ENCODE measurements around the gene TAT.
A peak's percentile ranks its signal among the peaks of the same experiment; 100 is the strongest.
"Not testable (repeated sequence)": the region's sequence is repeated elsewhere in the genome, so short reads cannot be mapped to it uniquely, and the experiment has no call there.

The TAT gene

GRCh38 chr16:71576971-71577370 is at the start of gene TAT:
Gene TAT, minus strand, starts transcription at chr16:71577092. Its CDS starts 677 bp downstream, at chr16:71576415.
- DNase-seq = no peak

GRCh38 chr16:71626018-71626857 is 49.3 kb upstream of the TAT start, which contains the start of gene MARVELD3:
Gene MARVELD3, plus strand, starts transcription at chr16:71626184. Its CDS starts 46 bp downstream, at chr16:71626230.
- peak; percentile 47 for DNase-seq

- DNase-seq = no peak
Measured at GRCh38 chr16:71625113-71625850, 48.4 kb upstream of the TAT start.

- DNase-seq = no peak
Measured at GRCh38 chr16:71623597-71623996, 46.7 kb upstream of the TAT start.

- no peak for DNase-seq
Measured at GRCh38 chr16:71622088-71622487, 45.2 kb upstream of the TAT start.

- DNase-seq = no peak
Measured at GRCh38 chr16:71618429-71618828, 41.5 kb upstream of the TAT start.

GRCh38 chr16:71614956-71615355 is 38.1 kb upstream of the TAT start:
- DNase-seq = not testable (repeated sequence)

GRCh38 chr16:71610936-71611871 is 34.3 kb upstream of the TAT start:
- peak; percentile 88 for DNase-seq

- no peak for DNase-seq
Measured at GRCh38 chr16:71610447-71610846, 33.6 kb upstream of the TAT start.

- DNase-seq = no peak
Measured at GRCh38 chr16:71609066-71609465, 32.2 kb upstream of the TAT start.

- DNase-seq = no peak
Measured at GRCh38 chr16:71600822-71601221, 23.9 kb upstream of the TAT start.

- DNase-seq = not testable (repeated sequence)
Measured at GRCh38 chr16:71598426-71598825, 21.5 kb upstream of the TAT start.

- not testable (repeated sequence) for DNase-seq
Measured at GRCh38 chr16:71595340-71595826, 18.5 kb upstream of the TAT start.

GRCh38 chr16:71594000-71594646 is 17.2 kb upstream of the TAT start:
- no peak for DNase-seq

GRCh38 chr16:71593048-71593999 is 16.4 kb upstream of the TAT start:
- DNase-seq = no peak

GRCh38 chr16:71591917-71592316 is 15.0 kb upstream of the TAT start:
- no peak for DNase-seq

GRCh38 chr16:71590584-71590983 is 13.7 kb upstream of the TAT start:
- no peak for DNase-seq

- DNase-seq = not testable (repeated sequence)
Measured at GRCh38 chr16:71590071-71590470, 13.2 kb upstream of the TAT start.

GRCh38 chr16:71589334-71589733 is 12.4 kb upstream of the TAT start:
- DNase-seq = not testable (repeated sequence)

- no peak for DNase-seq
Measured at GRCh38 chr16:71585318-71585703, 8.4 kb upstream of the TAT start.

Data from 8988T (cell line).